NT2/D1 (cell line): ENCODE results near the gene RAB7A.
"Not testable (repeated sequence)": the region's sequence is repeated elsewhere in the genome, so short reads cannot be mapped to it uniquely, and the experiment has no call there.

ENCODE experiments used
- DNase-seq: peaks from one replicate; pipeline ENCODE4 v3.0.0-alpha.2; 2011; ENCODE audit warnings: low read depth, low spot score
- H3K27me3 ChIP-seq: 2 replicates; pipeline ENCODE4 v1.6.0; 2011; ENCODE audit warnings: mild to moderate bottlenecking; ENCODE audit not compliant: insufficient read length, insufficient read depth
- H3K36me3 ChIP-seq: 2 replicates; pipeline ENCODE4 v1.6.1; 2011; ENCODE audit warnings: mild to moderate bottlenecking, low read length, mixed read lengths; ENCODE audit not compliant: insufficient read depth, insufficient read length
- H3K4me1 ChIP-seq: 2 replicates; pipeline ENCODE4 v1.5.1; 2011; ENCODE audit not compliant: insufficient read depth, insufficient read length
- H3K4me3 ChIP-seq: 2 replicates; pipeline ENCODE4 v1.5.1; 2011; ENCODE audit warnings: low read depth; ENCODE audit not compliant: insufficient read length
- H3K9ac ChIP-seq: 2 replicates; pipeline ENCODE4 v1.6.0; 2011; ENCODE audit warnings: low read depth; ENCODE audit not compliant: insufficient read length
- H3K9me3 ChIP-seq: 2 replicates; pipeline ENCODE4 v1.5.1; 2011; ENCODE audit warnings: mild to moderate bottlenecking, low read length; ENCODE audit not compliant: insufficient read depth
- SUZ12 ChIP-seq: IDR thresholded peaks from 2 replicates; pipeline ENCODE4 v1.6.1; 2011; ENCODE audit not compliant: insufficient read length, insufficient read depth; ENCODE audit errors: extremely low read depth
- YY1 ChIP-seq: IDR thresholded peaks from 2 replicates; pipeline ENCODE4 v1.6.1; 2011; ENCODE audit not compliant: insufficient read length, insufficient read depth
- ZNF274 ChIP-seq: IDR thresholded peaks from 2 replicates; pipeline ENCODE4 v1.6.1; 2011; ENCODE audit warnings: mild to moderate bottlenecking, low read depth, low read length

Gene RAB7A

GRCh38 chr3:128742821-128743594 is 17.0 kb downstream of the RAB7A start:
- Histone ChIP-seq H3K9ac (no peak overlapping the region), H3K36me3 (peaks cover 63% of the 10 kb centered on the region), H3K9me3 (peaks cover 48% of the 10 kb centered on the region), H3K4me1 (no peaks in the 10 kb centered on the region), H3K27me3 (no peaks in the 10 kb centered on the region), H3K4me3 (no peak overlapping the region)
- TF ChIP-seq ZNF274 = no peak
- TF ChIP-seq YY1 = no peak
- TF ChIP-seq SUZ12 = no peak
- DNase-seq = no peak

GRCh38 chr3:128745742-128746141 is 19.8 kb downstream of the RAB7A start:
- no peaks in the 10 kb centered on the region for H3K27me3 ChIP-seq
- peaks cover 62% of the 10 kb centered on the region for H3K36me3 ChIP-seq
- no peak overlapping the region for H3K9ac ChIP-seq
- H3K4me1 ChIP-seq = no peaks in the 10 kb centered on the region
- DNase-seq = no peak
- H3K9me3 ChIP-seq = peaks cover 63% of the 10 kb centered on the region
- H3K4me3 ChIP-seq = no peak overlapping the region
- TF ChIP-seq SUZ12 (no peak), YY1 (no peak), ZNF274 (no peak)

- H3K36me3 ChIP-seq = peaks cover 61% of the 10 kb centered on the region
- no peaks in the 10 kb centered on the region for H3K4me1 ChIP-seq
- no peak overlapping the region for H3K4me3 ChIP-seq
- no peak for DNase-seq
- TF ChIP-seq ZNF274 = no peak
- no peak for TF ChIP-seq YY1
- TF ChIP-seq SUZ12 = no peak
- H3K9me3 ChIP-seq = peaks cover 63% of the 10 kb centered on the region
- H3K27me3 ChIP-seq = no peaks in the 10 kb centered on the region
- H3K9ac ChIP-seq = no peak overlapping the region
Measured at GRCh38 chr3:128746881-128747280, 20.9 kb downstream of the RAB7A start.

- H3K27me3 ChIP-seq = no peaks in the 10 kb centered on the region
- no peak overlapping the region for H3K9ac ChIP-seq
- no peak overlapping the region for H3K4me3 ChIP-seq
- DNase-seq = no peak
- H3K4me1 ChIP-seq = no peaks in the 10 kb centered on the region
- no peak for TF ChIP-seq YY1
- no peak for TF ChIP-seq SUZ12
- peaks cover 49% of the 10 kb centered on the region for H3K36me3 ChIP-seq
- H3K9me3 ChIP-seq = peaks cover 46% of the 10 kb centered on the region; the same call in 1 of the 2 replicates
Measured at GRCh38 chr3:128748557-128748956, 22.6 kb downstream of the RAB7A start.

- Histone ChIP-seq H3K9me3 (peaks cover 41% of the 10 kb centered on the region; the same call in 1 of the 2 replicates), H3K36me3 (peaks cover 44% of the 10 kb centered on the region), H3K9ac (no peak overlapping the region), H3K27me3 (no peaks in the 10 kb centered on the region), H3K4me1 (no peaks in the 10 kb centered on the region), H3K4me3 (no peak overlapping the region)
- TF ChIP-seq SUZ12 (no peak), YY1 (no peak), ZNF274 (no peak)
- DNase-seq = no peak
Measured at GRCh38 chr3:128749035-128749434, 23.1 kb downstream of the RAB7A start.

GRCh38 chr3:128749561-128749960 is 23.6 kb downstream of the RAB7A start:
- not testable (repeated sequence) for DNase-seq, H3K4me3 ChIP-seq, H3K4me1 ChIP-seq, H3K9ac ChIP-seq, H3K27me3 ChIP-seq
- H3K36me3 ChIP-seq = peaks cover 39% of the 10 kb centered on the region
- H3K9me3 ChIP-seq = peaks cover 36% of the 10 kb centered on the region; the same call in 1 of the 2 replicates

- Histone ChIP-seq H3K27me3 (no peaks in the 10 kb centered on the region), H3K4me1 (no peaks in the 10 kb centered on the region), H3K9me3 (peaks cover 30% of the 10 kb centered on the region; the same call in 1 of the 2 replicates), H3K36me3 (peaks cover 22% of the 10 kb centered on the region), H3K4me3 (no peak overlapping the region), H3K9ac (no peak overlapping the region)
- TF ChIP-seq ZNF274 (no peak), SUZ12 (no peak), YY1 (no peak)
- no peak for DNase-seq
Measured at GRCh38 chr3:128753715-128754114, 27.7 kb downstream of the RAB7A start.
